Activated CD4-positive, alpha-beta T cell treated with anti-CD3 and anti-CD28 coated beads, Interleukin-2, amount 50 U/mL, for 16 hours (primary cell): Measurements from ENCODE around the gene FZD8.

ENCODE experiments used
- DNase-seq: peaks from one replicate; pipeline ENCODE4 v3.0.0-alpha.2; 2020

FZD8 gene

GRCh38 chr10:35600193-35600592 is 41.9 kb downstream of the FZD8 start:
- no peak for DNase-seq

- no peak for DNase-seq
Observed at GRCh38 chr10:35598379-35598778, 43.7 kb downstream of the FZD8 start.

- DNase-seq: no peak
Observed at GRCh38 chr10:35595106-35595505, 47.0 kb downstream of the FZD8 start.

- DNase-seq: no peak
Observed at GRCh38 chr10:35594115-35595079, 47.7 kb downstream of the FZD8 start.

- no peak for DNase-seq
Observed at GRCh38 chr10:35592441-35592840, 49.7 kb downstream of the FZD8 start.

GRCh38 chr10:35588836-35589235 is 53.3 kb downstream of the FZD8 start:
- no peak for DNase-seq
